K562 (cell line): ENCODE results near the gene GABPB2. TPM values are rescaled to one million over a fixed set of nuclear protein-coding genes. Genes with fewer than 3 reads are reported as not detected.

ENCODE experiments used
- ATAC-seq: fragments of 200-7000 bp; cut with Tn5 transposase; 3 replicates; pipeline ENCODE4 v1.9.1; 2020; ENCODE audit warnings: moderate library complexity
- BruUV-seq: library from RNA; stranded (reverse); fragments of 400-500 nt; replicated peaks from 2 replicates; lab custom pipeline; 2021; lab: Mats Ljungman, UMichigan
- CTCF ChIA-PET: fragments of 300-600 bp; formaldehyde crosslinking; extraction: SDS; loops from one replicate; lab custom pipeline; 2021; ENCODE audit warnings: low intra/inter-chr PET ratio; lab: Yijun Ruan, JAX
- POLR2A ChIA-PET: fragments of 300-600, 350-650 bp; sonication (Branson Sonifier 250); formaldehyde crosslinking; extraction: SDS; loops from one replicate; lab custom pipeline; 2021; ENCODE audit warnings: antibody characterized with exemption, inconsistent platforms; lab: Yijun Ruan, JAX
- DNase-seq, 4 experiments: peaks; one replicate each; pipeline versions ENCODE4 v3.0.0 to v3.0.0-alpha.2; 2011 to 2018; ENCODE audit warnings: low spot score in 3 of 4, mixed read lengths in 3 of 4; ENCODE audit errors: extremely low read depth in 1 of 4
- FAIRE-seq: peaks from 2 replicates; lab custom pipeline; 2011; peaks lifted over from hg19 to GRCh38; lab: Jason Lieb, UNC
- H2AFZ ChIP-seq: 2 replicates; pipeline ENCODE4 v1.6.0; 2011; ENCODE audit warnings: low read depth, low read length, control low read depth, inconsistent platforms
- H3K27ac ChIP-seq: fragments of 200-600 bp; 3 replicates; pipeline ENCODE4 v1.8.0; 2011; ENCODE audit warnings: low read depth, mild to moderate bottlenecking, control low read depth, inconsistent platforms, low read length, moderate library complexity, mixed read lengths; ENCODE audit errors: extremely low read depth
- H3K27me3 ChIP-seq, 2 experiments: fragments of 300-600 bp in 1 of 2; 2 replicates in 1 of 2; 3 replicates in 1 of 2; pipeline versions ENCODE4 v1.6.0 to v1.8.0; 2011; ENCODE audit warnings: inconsistent platforms in 2 of 2, low read length in 2 of 2, mild to moderate bottlenecking in 1 of 2, mixed read lengths in 1 of 2, moderate library complexity in 1 of 2; ENCODE audit not compliant: control insufficient read depth in 2 of 2, insufficient read depth in 2 of 2
- H3K36me3 ChIP-seq: fragments of 300-600 bp; 3 replicates; pipeline ENCODE4 v1.8.0; 2011; ENCODE audit warnings: mild to moderate bottlenecking, low read length, inconsistent platforms; ENCODE audit not compliant: control insufficient read depth, insufficient read depth
- H3K4me1 ChIP-seq, 2 experiments: fragments of 200-600 bp in 1 of 2; replicated peaks in 1 of 2; 2 replicates in 1 of 2; 3 replicates in 1 of 2; pipeline versions ENCODE4 v1.5.1 to v1.8.0; 2011; ENCODE audit warnings: inconsistent platforms in 2 of 2, low read length in 2 of 2, mild to moderate bottlenecking in 1 of 2, mixed read lengths in 1 of 2, moderate library complexity in 1 of 2; ENCODE audit not compliant: control insufficient read depth in 2 of 2, insufficient read depth in 2 of 2
- H3K4me2 ChIP-seq: 2 replicates; pipeline ENCODE4 v1.6.1; 2011; ENCODE audit warnings: low read length, control low read depth, inconsistent platforms, mixed read lengths; ENCODE audit not compliant: insufficient read depth
- H3K4me3 ChIP-seq: fragments of 200-600 bp; sonication (generic), shearing (Covaris generic); 2 replicates; pipeline ENCODE4 v1.5.1; 2016; ENCODE audit warnings: control low read depth, inconsistent platforms
- H3K79me2 ChIP-seq: fragments of 200-600 bp; 3 replicates; pipeline ENCODE4 v1.8.0; 2011; ENCODE audit warnings: low read length, inconsistent platforms; ENCODE audit not compliant: control insufficient read depth, insufficient read depth
- H3K9ac ChIP-seq, 2 experiments: 2 replicates each; pipeline versions ENCODE4 v1.6.0 to v1.6.1; 2011; ENCODE audit warnings: low read depth in 2 of 2, low read length in 2 of 2, control low read depth in 1 of 2, inconsistent platforms in 1 of 2, mild to moderate bottlenecking in 1 of 2, mixed read lengths in 1 of 2; ENCODE audit not compliant: insufficient read depth in 1 of 2
- H3K9me1 ChIP-seq: one replicate; pipeline ENCODE4 v1.6.0; 2011; ENCODE audit warnings: inconsistent platforms, mild to moderate bottlenecking, low read length, moderate library complexity; ENCODE audit not compliant: control insufficient read depth, insufficient read depth
- H3K9me3 ChIP-seq: replicated peaks from 2 replicates; pipeline ENCODE4 v1.5.1; 2011; ENCODE audit warnings: low read depth, low read length, inconsistent platforms; ENCODE audit not compliant: control insufficient read depth, insufficient read depth
- H4K20me1 ChIP-seq: replicated peaks from 2 replicates; pipeline ENCODE4 v1.6.1; 2011; ENCODE audit warnings: low read length, inconsistent platforms, mixed read lengths; ENCODE audit not compliant: control insufficient read depth, insufficient read depth
- ID3 ChIP-seq, 2 experiments: fragments of 250-450 bp in 1 of 2; fragments of 450-650 bp in 1 of 2; sonication (Bioruptor Pico) in 1 of 2; IDR thresholded peaks; 2 replicates each; pipeline versions ENCODE4 v1.6.1 to v1.8.0; 2016 to 2021; ENCODE audit warnings: mild to moderate bottlenecking in 2 of 2, moderate library complexity in 2 of 2, missing compliant biosample characterization in 1 of 2, missing genetic modification characterization in 1 of 2
- MYC ChIP-seq, 2 experiments: fragments of 250-450 bp in 1 of 2; sonication (Bioruptor Pico) in 1 of 2; IDR thresholded peaks; 2 replicates each; pipeline versions ENCODE4 v1.5.1 to v1.6.1; 2012 to 2021; ENCODE audit warnings: low read depth in 2 of 2, borderline replicate concordance in 1 of 2, improper control_type of control experiment in 1 of 2, low read length in 1 of 2, mild to moderate bottlenecking in 1 of 2, moderate library complexity in 1 of 2
- ZC3H11A ChIP-seq: IDR thresholded peaks from 2 replicates; pipeline ENCODE4 v1.6.1; 2012; ENCODE audit warnings: low read depth, low read length, improper control_type of control experiment
- WGBS: fragments of 100-300 bp; shearing (Covaris generic); methylation state at CpG from one replicate; pipeline ENCODE4 v1.1.6; 2016; ENCODE audit warnings: low coverage, mixed read lengths; ENCODE audit not compliant: insufficient coverage; ENCODE audit errors: missing lambda C conversion rate; 5-methylcytosine and 5-hydroxymethylcytosine counted together
- in situ Hi-C: fragments of 300-500 bp; cut with MboI; formaldehyde crosslinking; loops from 4 replicates; pipeline ENCODE4 v1.15.0; 2018; ENCODE audit warnings: inconsistent platforms, mixed read lengths
- intact Hi-C: fragments of 100-400 bp; cut with micrococcal nuclease; formaldehyde crosslinking; loops from 2 replicates; pipeline ENCODE4 v1.14.2; 2022
- polyA plus RNA-seq, 8 experiments: library from polyadenylated mRNA; depleted of rRNA in 4 of 8; stranded (reverse) in 5 of 8; unstranded in 3 of 8; fragments of >200 nt; fragmentation: Nextera tagmentation in 2 of 8; fragmentation: Illumina TruSeq in 1 of 8; extraction: Ambion mirVana in 2 of 8; extraction: Trizol in 1 of 8; gene quantifications; 2 replicates each; pipeline versions ENCODE4 v1.2.1 to v1.2.3, GENCODE V29; 2011 to 2014; ENCODE audit warnings: inconsistent platforms in 1 of 8, missing spikeins in 1 of 8
- total RNA-seq, 7 experiments: library from RNA; depleted of rRNA in 6 of 7; stranded (reverse); fragments of >200 nt in 6 of 7; fragmentation: Illumina TruSeq in 2 of 7; extraction: Trizol in 2 of 7; gene quantifications; 2 replicates each; pipeline versions ENCODE4 v1.2.1 to v1.2.3, GENCODE V29; 2011 to 2021; ENCODE audit warnings: low replicate concordance in 1 of 7
- TF ChIP-seq, protein P1 (sequence below): sonication (generic); formaldehyde crosslinking; IDR thresholded peaks from 2 replicates; pipeline ENCODE4 v1.8.1; 2023; ENCODE audit warnings: missing genetic modification reagents, mild to moderate bottlenecking, borderline replicate concordance
- TF ChIP-seq, protein P2 (sequence below): sonication (generic); formaldehyde crosslinking; IDR thresholded peaks from 2 replicates; pipeline ENCODE4 v1.8.0; 2023; ENCODE audit warnings: mild to moderate bottlenecking, missing genetic modification reagents

Gene GABPB2
- total and polyA plus RNA-seq, 9 of the 15 experiments (the other 6 are each of a cell fraction or from before 2014, with no cell fraction given), result 2.2 to 13.3 (median 6.1) TPM

- CTCF ChIA-PET, result no interaction called here
- intact Hi-C loops, result loop anchor here (5.0 kb wide), 2 partner anchors 33 to 48 kb away; partner anchors contain the start of genes MINDY1 and PRUNE1
- TF ChIP-seq, protein P1, sequence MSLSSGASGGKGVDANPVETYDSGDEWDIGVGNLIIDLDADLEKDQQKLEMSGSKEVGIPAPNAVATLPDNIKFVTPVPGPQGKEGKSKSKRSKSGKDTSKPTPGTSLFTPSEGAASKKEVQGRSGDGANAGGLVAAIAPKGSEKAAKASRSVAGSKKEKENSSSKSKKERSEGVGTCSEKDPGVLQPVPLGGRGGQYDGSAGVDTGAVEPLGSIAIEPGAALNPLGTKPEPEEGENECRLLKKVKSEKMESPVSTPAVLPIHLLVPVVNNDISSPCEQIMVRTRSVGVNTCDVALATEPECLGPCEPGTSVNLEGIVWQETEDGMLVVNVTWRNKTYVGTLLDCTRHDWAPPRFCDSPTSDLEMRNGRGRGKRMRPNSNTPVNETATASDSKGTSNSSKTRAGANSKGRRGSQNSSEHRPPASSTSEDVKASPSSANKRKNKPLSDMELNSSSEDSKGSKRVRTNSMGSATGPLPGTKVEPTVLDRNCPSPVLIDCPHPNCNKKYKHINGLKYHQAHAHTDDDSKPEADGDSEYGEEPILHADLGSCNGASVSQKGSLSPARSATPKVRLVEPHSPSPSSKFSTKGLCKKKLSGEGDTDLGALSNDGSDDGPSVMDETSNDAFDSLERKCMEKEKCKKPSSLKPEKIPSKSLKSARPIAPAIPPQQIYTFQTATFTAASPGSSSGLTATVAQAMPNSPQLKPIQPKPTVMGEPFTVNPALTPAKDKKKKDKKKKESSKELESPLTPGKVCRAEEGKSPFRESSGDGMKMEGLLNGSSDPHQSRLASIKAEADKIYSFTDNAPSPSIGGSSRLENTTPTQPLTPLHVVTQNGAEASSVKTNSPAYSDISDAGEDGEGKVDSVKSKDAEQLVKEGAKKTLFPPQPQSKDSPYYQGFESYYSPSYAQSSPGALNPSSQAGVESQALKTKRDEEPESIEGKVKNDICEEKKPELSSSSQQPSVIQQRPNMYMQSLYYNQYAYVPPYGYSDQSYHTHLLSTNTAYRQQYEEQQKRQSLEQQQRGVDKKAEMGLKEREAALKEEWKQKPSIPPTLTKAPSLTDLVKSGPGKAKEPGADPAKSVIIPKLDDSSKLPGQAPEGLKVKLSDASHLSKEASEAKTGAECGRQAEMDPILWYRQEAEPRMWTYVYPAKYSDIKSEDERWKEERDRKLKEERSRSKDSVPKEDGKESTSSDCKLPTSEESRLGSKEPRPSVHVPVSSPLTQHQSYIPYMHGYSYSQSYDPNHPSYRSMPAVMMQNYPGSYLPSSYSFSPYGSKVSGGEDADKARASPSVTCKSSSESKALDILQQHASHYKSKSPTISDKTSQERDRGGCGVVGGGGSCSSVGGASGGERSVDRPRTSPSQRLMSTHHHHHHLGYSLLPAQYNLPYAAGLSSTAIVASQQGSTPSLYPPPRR (CRISPR knock-in tag), result no peak
- TF ChIP-seq, protein P2, sequence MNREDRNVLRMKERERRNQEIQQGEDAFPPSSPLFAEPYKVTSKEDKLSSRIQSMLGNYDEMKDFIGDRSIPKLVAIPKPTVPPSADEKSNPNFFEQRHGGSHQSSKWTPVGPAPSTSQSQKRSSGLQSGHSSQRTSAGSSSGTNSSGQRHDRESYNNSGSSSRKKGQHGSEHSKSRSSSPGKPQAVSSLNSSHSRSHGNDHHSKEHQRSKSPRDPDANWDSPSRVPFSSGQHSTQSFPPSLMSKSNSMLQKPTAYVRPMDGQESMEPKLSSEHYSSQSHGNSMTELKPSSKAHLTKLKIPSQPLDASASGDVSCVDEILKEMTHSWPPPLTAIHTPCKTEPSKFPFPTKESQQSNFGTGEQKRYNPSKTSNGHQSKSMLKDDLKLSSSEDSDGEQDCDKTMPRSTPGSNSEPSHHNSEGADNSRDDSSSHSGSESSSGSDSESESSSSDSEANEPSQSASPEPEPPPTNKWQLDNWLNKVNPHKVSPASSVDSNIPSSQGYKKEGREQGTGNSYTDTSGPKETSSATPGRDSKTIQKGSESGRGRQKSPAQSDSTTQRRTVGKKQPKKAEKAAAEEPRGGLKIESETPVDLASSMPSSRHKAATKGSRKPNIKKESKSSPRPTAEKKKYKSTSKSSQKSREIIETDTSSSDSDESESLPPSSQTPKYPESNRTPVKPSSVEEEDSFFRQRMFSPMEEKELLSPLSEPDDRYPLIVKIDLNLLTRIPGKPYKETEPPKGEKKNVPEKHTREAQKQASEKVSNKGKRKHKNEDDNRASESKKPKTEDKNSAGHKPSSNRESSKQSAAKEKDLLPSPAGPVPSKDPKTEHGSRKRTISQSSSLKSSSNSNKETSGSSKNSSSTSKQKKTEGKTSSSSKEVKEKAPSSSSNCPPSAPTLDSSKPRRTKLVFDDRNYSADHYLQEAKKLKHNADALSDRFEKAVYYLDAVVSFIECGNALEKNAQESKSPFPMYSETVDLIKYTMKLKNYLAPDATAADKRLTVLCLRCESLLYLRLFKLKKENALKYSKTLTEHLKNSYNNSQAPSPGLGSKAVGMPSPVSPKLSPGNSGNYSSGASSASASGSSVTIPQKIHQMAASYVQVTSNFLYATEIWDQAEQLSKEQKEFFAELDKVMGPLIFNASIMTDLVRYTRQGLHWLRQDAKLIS (CRISPR knock-in tag), result no peak
- no peak for TF ChIP-seq ID3 (CRISPR knock-in tag; IDR thresholded peaks at IDR 0.05)
- TF ChIP-seq ID3 (tag; IDR thresholded peaks at IDR 0.05), result 0 out of 2 replicates have a peak, but pooled peaks have one; percentile 43
- peak; percentile 39; the same call in 1 of the 2 replicates for TF ChIP-seq MYC (IDR thresholded peaks at IDR 0.05; ENCODE audit: low read depth, low read length)
- no peak for TF ChIP-seq MYC (CRISPR knock-in tag; IDR thresholded peaks at IDR 0.05; ENCODE audit: borderline replicate concordance, low read depth)
- TF ChIP-seq ZC3H11A, result no peak
Measured at GRCh38 chr1:151054971-151055547, 15.5 kb upstream of the GABPB2 start.

More at GRCh38 chr1:151054971-151055547, 15.5 kb upstream of the GABPB2 start:
- H3K27me3 ChIP-seq, result no peaks in the 10 kb centered on the region
- H3K4me1 ChIP-seq, result peaks cover 43 to 55% of the 10 kb centered on the region in 2 experiments
- DNase-seq (peak; percentile 74 to 95 (median 83)), ATAC-seq (peak; percentile 31), FAIRE-seq (peak; percentile 94)
- H3K4me2 ChIP-seq, result peak overlapping the region; percentile 96
- 0% methylated on average over 2 of the region's 4 CpGs for WGBS
- no TSS peak for BruUV-seq
- peaks cover 81% of the 10 kb centered on the region for H3K36me3 ChIP-seq
- peak overlapping the region; percentile 95 for H3K4me3 ChIP-seq
- in situ Hi-C loops, result no loop called here
- H4K20me1 ChIP-seq, result 0 out of 2 replicates have a peak, but pooled peaks cover 3% of the 10 kb centered on the region
- H3K9me1 ChIP-seq, result peaks cover 2% of the 10 kb centered on the region
- no peak overlapping the region for H2AFZ ChIP-seq
- H3K79me2 ChIP-seq, result peaks cover 68% of the 10 kb centered on the region
- peak overlapping the region; percentile 91 for H3K27ac ChIP-seq
- no peaks in the 10 kb centered on the region for H3K9me3 ChIP-seq
- peak overlapping the region; percentile 80 to 92; a peak in 3 of 4 replicates for H3K9ac ChIP-seq
- POLR2A ChIA-PET, result interaction anchor here (0.6 to 4.4 kb wide), 12 partner anchors 8 to 338 kb away, joined by 3 to 19 read pairs (median 4); partner anchors contain the start of genes BNIPL, C1orf56 and PI4KB
